HG03064 (cell line): ENCODE data around the gene CENPF.
"Not testable (repeated sequence)": the region's sequence is repeated elsewhere in the genome, so short reads cannot be mapped to it uniquely, and the experiment has no call there.

Source experiments
- ATAC-seq: cut with Tn5 transposase; IDR thresholded peaks from one replicate; pipeline ENCODE4 v1.9.1; 2021; ENCODE audit warnings: low read depth; ENCODE audit not compliant: unreplicated experiment

The CENPF gene, protein sequence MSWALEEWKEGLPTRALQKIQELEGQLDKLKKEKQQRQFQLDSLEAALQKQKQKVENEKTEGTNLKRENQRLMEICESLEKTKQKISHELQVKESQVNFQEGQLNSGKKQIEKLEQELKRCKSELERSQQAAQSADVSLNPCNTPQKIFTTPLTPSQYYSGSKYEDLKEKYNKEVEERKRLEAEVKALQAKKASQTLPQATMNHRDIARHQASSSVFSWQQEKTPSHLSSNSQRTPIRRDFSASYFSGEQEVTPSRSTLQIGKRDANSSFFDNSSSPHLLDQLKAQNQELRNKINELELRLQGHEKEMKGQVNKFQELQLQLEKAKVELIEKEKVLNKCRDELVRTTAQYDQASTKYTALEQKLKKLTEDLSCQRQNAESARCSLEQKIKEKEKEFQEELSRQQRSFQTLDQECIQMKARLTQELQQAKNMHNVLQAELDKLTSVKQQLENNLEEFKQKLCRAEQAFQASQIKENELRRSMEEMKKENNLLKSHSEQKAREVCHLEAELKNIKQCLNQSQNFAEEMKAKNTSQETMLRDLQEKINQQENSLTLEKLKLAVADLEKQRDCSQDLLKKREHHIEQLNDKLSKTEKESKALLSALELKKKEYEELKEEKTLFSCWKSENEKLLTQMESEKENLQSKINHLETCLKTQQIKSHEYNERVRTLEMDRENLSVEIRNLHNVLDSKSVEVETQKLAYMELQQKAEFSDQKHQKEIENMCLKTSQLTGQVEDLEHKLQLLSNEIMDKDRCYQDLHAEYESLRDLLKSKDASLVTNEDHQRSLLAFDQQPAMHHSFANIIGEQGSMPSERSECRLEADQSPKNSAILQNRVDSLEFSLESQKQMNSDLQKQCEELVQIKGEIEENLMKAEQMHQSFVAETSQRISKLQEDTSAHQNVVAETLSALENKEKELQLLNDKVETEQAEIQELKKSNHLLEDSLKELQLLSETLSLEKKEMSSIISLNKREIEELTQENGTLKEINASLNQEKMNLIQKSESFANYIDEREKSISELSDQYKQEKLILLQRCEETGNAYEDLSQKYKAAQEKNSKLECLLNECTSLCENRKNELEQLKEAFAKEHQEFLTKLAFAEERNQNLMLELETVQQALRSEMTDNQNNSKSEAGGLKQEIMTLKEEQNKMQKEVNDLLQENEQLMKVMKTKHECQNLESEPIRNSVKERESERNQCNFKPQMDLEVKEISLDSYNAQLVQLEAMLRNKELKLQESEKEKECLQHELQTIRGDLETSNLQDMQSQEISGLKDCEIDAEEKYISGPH (N-terminal part only)

DNA sequence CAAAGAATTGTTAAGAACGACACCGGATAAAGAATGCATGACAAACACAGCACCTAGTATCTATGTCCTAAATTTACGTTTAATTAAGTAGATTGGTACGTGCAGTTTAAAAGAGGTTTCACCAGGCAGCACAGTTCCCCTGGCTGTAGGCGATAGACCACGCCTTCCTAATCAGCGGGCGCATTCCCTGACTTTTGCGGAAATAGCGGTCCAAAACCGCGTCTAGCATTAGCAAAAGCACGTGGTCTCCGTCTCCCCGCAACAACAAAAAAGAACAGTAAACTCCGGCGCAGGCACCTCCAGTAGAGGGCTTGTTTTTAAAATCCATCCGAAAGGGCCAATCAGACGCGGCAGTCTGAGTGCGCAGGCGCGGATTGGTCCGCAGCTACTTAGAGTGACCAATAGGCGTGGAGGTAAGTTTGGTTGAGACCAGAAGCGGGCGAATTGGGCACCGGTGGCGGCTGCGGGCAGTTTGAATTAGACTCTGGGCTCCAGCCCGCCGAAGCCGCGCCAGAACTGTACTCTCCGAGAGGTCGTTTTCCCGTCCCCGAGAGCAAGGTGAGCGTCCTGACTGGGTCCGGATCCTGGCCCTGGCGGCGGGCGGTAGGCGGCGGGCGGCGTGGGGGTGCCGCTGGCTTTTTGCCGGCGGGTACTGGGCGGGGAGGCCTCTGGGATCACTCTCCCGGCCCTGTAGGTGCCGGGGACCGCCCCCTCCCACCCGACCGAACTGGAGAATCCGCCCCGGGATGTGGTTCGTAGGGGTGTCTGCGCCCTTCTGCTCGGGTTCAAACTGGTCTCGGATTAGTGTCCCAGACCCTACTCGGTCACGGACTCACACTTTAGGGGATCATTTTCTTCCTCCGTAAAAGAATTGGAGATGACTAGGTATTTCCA, at the start of gene CENPF:
TSS of gene CENPF (plus strand) at position 432 of the 894 bp plus-strand sequence. CDS start 10,560 bp downstream, outside the sequence.
- ATAC-seq: peak; percentile 99

DNA sequence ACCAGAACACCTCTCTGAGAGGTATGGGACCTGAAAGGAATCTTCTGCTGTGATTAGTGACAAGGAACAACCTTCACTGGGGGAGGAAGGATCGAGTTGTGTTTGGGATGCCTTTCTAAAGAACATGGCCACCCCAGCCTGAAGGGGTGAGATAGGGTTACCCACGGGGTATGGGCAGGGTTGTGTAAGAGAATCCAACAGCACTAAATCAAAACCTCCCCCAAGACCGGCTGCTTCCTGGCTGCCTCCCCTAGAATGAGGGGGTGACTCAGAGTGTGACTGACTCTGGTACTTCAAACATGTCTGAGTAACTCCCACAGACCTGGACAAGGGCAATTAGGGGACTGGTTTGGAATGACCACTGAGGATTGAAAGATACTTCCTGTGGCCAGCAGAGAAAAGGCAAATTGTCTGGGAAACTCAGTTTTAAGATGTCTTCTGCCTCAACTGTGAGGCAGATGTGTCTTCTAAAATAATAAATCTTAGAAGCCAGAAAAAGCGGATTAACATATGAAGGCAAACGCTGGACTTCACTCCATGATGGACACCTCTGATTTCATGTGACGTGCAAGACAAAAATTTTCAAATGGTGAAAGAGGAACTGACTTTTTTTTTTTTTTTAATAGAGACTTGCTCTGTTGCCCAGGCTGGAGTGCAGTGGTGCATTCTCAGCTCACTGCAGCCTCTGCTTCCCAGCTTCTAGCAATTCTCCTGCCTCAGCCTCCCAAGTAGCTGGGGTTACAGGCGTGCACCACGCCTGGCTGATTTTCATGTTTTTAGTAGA, 44.9 kb upstream of the CENPF start:
- no peak for ATAC-seq

DNA sequence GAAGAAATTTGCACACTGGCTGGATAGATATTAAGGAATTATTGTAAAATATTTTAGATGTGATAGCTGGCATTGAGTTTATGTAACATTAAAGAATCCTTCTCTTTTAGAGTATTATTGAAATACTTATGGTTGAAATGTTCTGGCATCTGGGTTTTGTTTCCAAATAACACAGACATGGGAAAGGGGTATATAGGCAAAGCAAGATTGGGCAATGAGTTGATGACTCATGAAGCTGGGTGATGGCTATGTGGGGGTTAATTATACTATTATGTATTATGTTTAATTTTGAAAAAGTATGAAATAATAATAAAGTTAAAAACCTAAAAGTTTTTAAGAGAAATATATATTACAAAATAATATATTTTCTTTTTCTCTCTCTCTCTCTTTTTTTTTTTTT, 39.1 kb upstream of the CENPF start:
- ATAC-seq: no peak

DNA sequence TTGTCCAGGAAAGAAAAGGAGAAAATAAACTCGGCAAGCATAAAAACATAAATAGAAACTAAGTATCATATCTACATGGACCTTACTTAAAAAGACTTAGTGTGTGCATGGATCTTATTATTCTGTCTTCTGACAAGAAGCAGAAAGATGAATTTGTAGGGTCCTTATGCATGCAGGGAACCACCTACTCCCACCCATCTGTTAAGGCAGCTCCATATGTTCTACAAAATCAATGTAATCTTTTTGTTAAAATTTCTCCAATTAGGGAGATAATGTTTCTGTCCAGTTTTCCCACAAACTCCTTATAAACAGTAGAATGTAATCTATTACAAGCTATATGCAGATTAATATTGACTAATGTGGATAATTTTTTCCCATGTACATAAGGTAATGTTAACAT, 37.7 kb upstream of the CENPF start:
- ATAC-seq: no peak

DNA sequence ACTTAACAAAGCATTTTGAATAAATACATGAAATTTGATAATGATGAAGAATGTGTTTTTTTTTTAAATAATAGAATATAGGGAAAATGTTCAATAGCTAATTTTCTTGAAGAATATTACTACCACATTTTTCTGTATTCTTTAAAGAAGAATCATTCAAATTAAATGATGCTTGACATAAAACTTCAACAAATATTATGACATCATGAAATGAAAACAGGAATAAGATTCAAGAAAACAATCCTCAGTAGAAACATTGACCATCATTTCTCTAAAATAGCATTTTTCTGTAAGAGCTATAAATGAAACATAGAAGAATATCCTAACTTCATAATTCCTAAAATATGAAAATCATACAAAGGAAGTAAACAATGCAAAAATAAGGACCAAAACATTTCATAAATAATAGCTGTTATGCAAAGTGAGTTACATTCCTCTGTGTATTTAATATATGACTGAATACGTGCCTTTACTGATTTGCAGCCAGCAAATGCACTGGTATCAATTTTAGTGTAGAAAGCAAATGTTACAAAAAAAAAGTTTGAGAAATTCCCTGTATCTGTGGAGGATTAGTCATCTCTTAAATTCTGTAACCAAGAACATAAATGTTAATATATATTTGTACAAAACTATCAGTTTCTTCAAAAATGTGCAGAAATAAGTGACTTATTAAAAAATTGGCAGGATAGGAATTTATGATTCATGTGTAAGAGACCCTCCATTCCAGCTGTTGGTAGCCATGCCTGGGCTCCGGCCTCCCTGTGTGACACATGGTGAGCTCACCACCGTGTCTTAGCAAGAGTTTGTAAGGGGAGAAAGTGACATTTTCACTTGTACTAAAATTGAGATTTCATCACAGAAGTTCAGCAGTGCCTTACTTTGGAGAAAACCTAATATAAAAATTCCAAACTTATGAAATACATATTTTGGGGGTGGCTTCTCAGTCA, 36.6 kb upstream of the CENPF start:
- no peak for ATAC-seq

DNA sequence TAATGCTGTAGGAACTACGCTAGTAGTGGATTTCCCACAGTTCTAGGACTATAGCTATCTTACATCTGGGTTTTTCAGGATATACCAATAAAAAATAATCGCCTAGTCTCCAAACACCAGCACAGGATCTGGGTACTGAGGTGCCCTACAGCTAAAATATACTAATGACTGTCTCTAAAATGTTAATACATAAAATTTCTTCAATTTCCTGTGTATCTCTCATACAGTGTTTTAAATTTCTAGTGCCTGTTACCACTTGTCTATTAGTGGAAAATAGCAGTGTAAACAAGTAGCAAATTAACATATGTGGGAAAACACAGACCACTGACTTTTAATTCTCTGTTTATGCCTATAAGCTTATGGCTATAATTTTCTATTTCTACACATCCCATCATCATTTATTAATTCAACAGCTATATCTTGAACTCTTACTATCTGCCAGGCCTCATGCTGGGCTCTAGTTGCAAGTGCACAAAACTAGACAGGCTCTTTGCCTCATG, 35.5 kb upstream of the CENPF start:
- no peak for ATAC-seq

DNA sequence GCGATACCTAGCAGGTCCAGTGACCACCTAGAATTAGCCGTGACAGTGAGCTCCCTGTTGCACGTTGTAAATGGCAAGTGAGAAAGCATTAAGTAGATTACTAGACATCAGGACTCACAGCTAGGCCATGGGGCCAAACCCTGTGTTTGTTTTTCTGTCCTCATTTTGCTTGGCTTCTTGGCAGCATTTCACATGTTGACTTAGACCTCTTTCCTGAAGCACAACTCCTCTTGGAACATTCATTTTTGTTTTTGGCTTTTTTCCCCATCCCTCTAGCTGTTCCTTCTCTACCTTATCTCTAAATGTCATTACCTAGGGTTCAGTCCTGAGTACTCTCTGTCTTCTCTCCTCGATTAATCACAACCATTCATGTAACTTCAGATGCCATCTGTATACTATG, 34.7 kb upstream of the CENPF start:
- no peak for ATAC-seq

DNA sequence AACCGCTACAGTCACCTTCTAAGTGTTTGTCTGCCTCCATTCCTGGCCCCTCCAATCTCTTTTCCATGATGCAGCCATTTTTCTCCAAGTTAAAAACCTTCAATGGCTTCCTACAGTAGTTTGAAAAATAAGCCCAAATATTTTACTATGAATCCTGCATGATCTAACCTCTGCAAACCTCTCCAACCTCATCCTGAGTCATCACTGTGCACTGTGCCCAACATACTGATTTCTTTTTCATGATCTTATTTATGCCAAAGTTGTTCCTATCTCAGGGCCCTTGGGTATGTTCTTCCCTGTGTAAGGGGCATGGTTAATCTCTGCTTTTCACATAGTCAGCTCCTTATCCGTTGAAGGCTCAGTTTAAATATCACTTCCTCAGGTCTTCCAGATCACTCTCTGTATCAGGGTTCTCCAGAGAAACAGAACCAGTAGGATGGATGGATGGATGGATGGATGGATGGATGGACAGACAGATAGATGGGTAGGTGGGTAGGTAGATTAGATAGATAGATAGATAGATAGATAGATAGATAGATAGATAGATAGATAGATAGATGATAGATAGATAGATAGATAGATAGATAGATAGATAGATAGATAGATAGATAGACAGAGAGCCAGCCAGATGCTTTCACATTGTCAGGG, 33.5 kb upstream of the CENPF start:
- no peak for ATAC-seq

DNA sequence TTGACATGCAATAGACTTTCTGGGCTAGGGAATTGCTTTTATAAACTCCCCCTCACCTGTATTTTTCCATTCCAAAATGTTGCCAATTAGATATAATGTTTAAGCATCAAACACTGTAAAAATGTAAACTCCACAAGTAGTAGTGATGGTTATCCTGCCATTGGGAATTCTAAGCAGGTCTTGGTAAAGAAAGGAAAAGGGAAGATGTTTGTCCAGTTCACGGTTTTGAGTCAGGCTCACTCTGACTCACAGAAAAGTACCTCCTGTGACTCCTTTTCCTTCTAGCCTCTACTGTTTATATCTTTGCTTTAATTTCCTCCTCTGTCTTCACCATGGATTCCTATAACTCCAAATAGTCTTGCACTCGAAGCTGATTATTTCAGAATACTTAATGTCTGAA, 32.6 kb upstream of the CENPF start:
- ATAC-seq: no peak

DNA sequence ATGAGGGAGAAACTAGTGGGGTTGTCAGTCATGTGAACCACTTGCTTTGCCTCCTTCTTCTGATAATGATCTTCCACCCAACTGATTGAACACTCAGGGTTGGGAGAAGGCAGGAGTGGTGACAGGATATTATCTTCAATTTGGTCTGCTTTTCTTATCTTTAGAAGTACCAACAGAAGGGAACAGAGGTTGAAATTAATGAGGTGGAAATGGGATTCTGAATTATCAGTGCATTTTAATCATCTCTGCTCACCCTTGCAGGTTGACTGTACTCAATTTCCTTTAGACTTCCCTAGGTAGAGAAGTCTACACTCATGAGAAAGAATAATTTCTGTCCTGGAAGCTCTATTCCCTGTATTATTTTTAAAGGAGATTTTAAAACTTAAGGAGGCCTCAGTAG, 31.7 kb upstream of the CENPF start:
- ATAC-seq: no peak

DNA sequence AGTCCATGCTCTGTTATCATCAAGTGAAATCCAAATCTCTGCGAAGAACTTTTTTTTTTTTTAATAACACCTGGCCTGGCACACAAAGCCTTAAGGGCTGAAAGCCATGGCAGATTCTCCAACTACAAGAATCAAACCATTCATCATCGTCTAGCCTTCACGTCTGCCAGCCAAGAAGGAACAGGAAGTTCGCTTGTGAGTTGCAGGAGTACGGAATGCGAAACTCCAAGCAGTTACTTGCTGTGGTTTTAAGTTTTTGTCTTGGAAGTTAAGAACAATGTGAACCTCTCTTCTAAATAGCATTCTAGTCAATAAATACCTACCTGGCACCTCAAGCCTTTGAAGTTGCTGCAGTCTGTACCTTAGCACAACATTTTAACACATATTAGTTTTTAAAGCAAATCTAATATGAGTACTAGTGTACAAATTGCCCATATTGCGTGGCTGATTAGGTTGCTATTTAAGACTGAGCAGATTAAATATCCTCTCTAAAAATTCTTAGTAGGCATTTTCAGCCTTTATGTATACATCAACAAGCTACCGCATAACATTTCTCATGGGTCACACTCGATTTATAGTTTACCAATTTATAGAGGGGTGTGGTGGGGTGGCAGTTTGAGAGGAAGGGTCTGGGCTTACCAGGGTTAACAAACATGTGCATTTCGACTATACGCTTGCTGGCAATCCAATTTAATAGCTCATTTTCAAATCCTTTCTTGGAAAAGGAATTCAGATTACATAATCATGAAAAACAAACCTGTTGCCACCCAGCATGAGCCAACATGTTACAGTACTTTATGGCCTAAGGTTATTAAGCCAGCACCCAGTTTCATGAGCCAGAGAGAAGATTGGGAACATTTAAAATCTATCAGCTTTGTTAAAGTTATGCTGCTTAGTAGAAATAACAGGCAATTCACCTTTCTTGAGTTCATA, 29.3 kb upstream of the CENPF start:
- ATAC-seq: no peak

DNA sequence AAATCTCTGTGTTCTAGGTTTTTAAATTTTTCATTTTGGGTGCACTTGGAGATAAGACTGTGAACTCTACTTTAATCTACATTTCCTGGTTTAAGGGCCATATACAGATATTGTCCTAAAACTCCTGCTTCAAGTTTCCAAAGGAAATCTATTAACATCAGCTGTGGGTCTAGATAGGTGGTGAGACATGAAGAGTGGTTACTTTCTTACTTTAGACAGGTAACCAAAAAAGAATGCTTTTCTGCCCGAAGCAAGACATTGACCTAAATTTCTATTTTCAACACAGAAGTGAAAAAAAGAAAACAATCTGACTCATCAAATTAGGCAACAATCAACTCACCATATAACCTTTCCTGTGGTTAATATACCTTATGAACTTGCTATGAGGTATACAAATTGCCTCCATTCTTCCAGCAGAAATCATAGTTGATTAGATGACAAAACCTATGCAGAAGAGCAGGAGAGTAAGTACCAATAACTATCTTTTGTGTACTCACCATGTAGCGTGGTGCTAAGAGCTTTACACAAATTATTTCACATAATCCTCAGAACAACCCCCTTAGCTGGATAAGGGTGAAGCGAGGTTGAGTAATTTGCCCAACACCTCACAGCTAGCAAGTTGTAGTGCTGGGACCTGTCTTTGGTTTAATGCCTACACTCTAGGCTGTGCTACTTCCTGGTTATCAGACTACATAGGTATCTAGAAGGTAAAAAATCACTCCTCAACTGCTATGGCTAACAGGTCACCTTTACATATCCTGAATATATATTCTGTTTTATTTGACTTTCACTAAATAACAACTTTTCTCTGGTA, 28.2 kb upstream of the CENPF start:
- no peak for ATAC-seq

DNA sequence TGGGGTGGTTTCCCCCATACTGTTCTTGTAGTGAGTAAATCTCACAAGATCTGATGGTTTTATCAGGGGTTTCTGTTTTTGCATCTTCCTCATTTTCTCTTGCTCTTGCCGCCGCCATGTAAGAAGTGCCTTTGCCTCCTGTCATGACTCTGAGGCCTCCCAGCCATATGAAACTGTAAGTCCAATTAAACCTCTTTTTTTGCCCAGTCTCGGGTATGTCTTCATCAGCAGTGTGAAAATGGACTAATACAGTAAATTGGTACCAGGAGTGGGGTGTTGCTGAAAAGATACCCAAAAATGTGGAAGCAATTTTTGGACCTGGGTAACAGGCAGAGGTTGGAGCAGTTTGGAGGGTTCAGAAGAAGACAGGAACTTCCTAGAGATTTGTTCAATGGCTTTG, 26.9 kb upstream of the CENPF start:
- not testable (repeated sequence) for ATAC-seq

DNA sequence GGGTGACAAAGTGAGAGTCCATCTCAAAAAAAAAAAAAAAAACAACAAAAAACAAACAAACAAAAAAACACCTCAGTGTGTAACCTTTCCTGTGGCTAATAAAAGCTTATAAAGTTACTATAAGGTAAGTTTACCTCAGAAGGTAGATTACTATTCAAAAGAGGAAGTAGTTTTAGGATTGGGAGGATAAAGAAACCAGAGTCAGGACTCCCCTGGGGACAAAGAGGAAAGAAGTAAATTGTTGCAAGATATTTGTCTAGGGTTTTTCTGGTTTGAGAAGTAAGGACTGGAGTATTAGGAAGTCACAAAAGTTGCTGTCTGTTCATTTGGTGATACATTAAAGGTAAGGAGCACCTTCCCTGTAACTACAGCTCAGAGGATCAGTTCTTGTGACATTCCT, 23.8 kb upstream of the CENPF start:
- ATAC-seq: no peak

DNA sequence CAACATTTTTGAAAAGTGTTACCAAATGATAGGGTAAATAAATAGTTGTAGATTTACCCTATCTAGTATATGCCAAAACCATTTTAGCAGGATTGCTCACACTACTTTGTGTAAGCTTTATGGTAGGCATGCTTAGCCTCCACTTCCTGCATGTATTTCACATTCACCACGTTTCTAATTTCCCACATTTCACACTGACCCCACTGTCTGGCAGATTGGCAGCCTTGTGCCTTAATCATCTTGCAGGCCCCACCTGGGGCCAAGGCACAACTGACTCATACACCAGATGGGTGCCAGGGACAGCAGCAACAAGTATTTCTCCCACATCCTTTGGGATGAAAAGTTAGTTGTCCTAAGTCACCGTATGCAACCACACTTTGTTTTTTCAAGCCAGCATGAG, 21.2 kb upstream of the CENPF start:
- ATAC-seq: no peak
